ENCODE data around the gene BID.

BID gene

GRCh38 chr22:17784776-17785175 lies 10.5 kb upstream of the BID start:
- Histone ChIP-seq H3K9me2 (replicated peaks; ENCODE audit: control insufficient read depth, low read length) (no peaks in the 10 kb centered on the region), H3K79me2 (ENCODE audit: control insufficient read depth, low read length) (no peaks in the 10 kb centered on the region), H3K9me3 (ENCODE audit: control insufficient read depth, insufficient read depth, low read length) (no peaks in the 10 kb centered on the region), H3K4me1 (ENCODE audit: control insufficient read depth, low read length) (peaks cover 21% of the 10 kb centered on the region), H3K27me3 (ENCODE audit: control insufficient read depth, low read length) (no peaks in the 10 kb centered on the region), H3K4me3 (ENCODE audit: low read length) (no peak overlapping the region), H3K27ac (ENCODE audit: low read depth, low read length) (no peak overlapping the region), H3F3A (ENCODE audit: control insufficient read depth, insufficient read depth) (0 out of 2 replicates have a peak, but pooled peaks cover 4% of the 10 kb centered on the region), H3K4me2 (ENCODE audit: low read length) (no peak overlapping the region), H3K36me3 (ENCODE audit: control insufficient read depth, low read length) (peaks cover 3% of the 10 kb centered on the region; the same call in 1 of the 2 replicates), H4K20me1 (ENCODE audit: control insufficient read depth, insufficient read depth, low read depth, low read length) (no peaks in the 10 kb centered on the region)
- TF ChIP-seq EZH2phosphoT487 (IDR thresholded peaks at IDR 0.05; ENCODE audit: borderline replicate concordance, low read length) = no peak
- TF ChIP-seq, protein P1, sequence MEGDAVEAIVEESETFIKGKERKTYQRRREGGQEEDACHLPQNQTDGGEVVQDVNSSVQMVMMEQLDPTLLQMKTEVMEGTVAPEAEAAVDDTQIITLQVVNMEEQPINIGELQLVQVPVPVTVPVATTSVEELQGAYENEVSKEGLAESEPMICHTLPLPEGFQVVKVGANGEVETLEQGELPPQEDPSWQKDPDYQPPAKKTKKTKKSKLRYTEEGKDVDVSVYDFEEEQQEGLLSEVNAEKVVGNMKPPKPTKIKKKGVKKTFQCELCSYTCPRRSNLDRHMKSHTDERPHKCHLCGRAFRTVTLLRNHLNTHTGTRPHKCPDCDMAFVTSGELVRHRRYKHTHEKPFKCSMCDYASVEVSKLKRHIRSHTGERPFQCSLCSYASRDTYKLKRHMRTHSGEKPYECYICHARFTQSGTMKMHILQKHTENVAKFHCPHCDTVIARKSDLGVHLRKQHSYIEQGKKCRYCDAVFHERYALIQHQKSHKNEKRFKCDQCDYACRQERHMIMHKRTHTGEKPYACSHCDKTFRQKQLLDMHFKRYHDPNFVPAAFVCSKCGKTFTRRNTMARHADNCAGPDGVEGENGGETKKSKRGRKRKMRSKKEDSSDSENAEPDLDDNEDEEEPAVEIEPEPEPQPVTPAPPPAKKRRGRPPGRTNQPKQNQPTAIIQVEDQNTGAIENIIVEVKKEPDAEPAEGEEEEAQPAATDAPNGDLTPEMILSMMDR (IDR thresholded peaks at IDR 0.05; ENCODE audit: low read depth, low read length, poor library complexity, severe bottlenecking) = no peak

- H3K79me2 ChIP-seq (ENCODE audit: control insufficient read depth, low read length) = peaks cover under 1% of the 10 kb centered on the region
- H3K9me2 ChIP-seq (replicated peaks; ENCODE audit: control insufficient read depth, low read length) = no peaks in the 10 kb centered on the region
- TF ChIP-seq, protein P1 (IDR thresholded peaks at IDR 0.05; ENCODE audit: low read depth, low read length, poor library complexity, severe bottlenecking) = no peak
- TF ChIP-seq EZH2phosphoT487 (IDR thresholded peaks at IDR 0.05; ENCODE audit: borderline replicate concordance, low read length) = no peak
- H3K36me3 ChIP-seq (ENCODE audit: control insufficient read depth, low read length) = peaks cover 3% of the 10 kb centered on the region; the same call in 1 of the 2 replicates
- H4K20me1 ChIP-seq (ENCODE audit: control insufficient read depth, insufficient read depth, low read depth, low read length) = no peaks in the 10 kb centered on the region
- no peak overlapping the region for H3K4me3 ChIP-seq (ENCODE audit: low read length)
- no peak overlapping the region for H3K27ac ChIP-seq (ENCODE audit: low read depth, low read length)
- H3K9me3 ChIP-seq (ENCODE audit: control insufficient read depth, insufficient read depth, low read length) = no peaks in the 10 kb centered on the region
- H3K4me1 ChIP-seq (ENCODE audit: control insufficient read depth, low read length) = peaks cover 30% of the 10 kb centered on the region
- no peaks in the 10 kb centered on the region for H3K27me3 ChIP-seq (ENCODE audit: control insufficient read depth, low read length)
- 0 out of 2 replicates have a peak, but pooled peaks cover 4% of the 10 kb centered on the region for H3F3A ChIP-seq (ENCODE audit: control insufficient read depth, insufficient read depth)
- H3K4me2 ChIP-seq (ENCODE audit: low read length) = no peak overlapping the region
Measured at GRCh38 chr22:17783773-17784480, 9.7 kb upstream of the BID start.

GRCh38 chr22:17783312-17783711 lies 9.0 kb upstream of the BID start:
- no peaks in the 10 kb centered on the region for H3K9me3 ChIP-seq (ENCODE audit: control insufficient read depth, insufficient read depth, low read length)
- no peaks in the 10 kb centered on the region for H4K20me1 ChIP-seq (ENCODE audit: control insufficient read depth, insufficient read depth, low read depth, low read length)
- H3K27ac ChIP-seq (ENCODE audit: low read depth, low read length) = no peak overlapping the region
- H3K36me3 ChIP-seq (ENCODE audit: control insufficient read depth, low read length) = no peaks in the 10 kb centered on the region
- no peak overlapping the region for H3K4me2 ChIP-seq (ENCODE audit: low read length)
- no peak overlapping the region for H3K4me3 ChIP-seq (ENCODE audit: low read length)
- H3F3A ChIP-seq (ENCODE audit: control insufficient read depth, insufficient read depth) = 0 out of 2 replicates have a peak, but pooled peaks cover 4% of the 10 kb centered on the region
- peaks cover 6% of the 10 kb centered on the region for H3K79me2 ChIP-seq (ENCODE audit: control insufficient read depth, low read length)
- H3K27me3 ChIP-seq (ENCODE audit: control insufficient read depth, low read length) = no peaks in the 10 kb centered on the region
- no peak for TF ChIP-seq EZH2phosphoT487 (IDR thresholded peaks at IDR 0.05; ENCODE audit: borderline replicate concordance, low read length)
- TF ChIP-seq, protein P1 (IDR thresholded peaks at IDR 0.05; ENCODE audit: low read depth, low read length, poor library complexity, severe bottlenecking) = no peak
- H3K9me2 ChIP-seq (replicated peaks; ENCODE audit: control insufficient read depth, low read length) = no peaks in the 10 kb centered on the region
- H3K4me1 ChIP-seq (ENCODE audit: control insufficient read depth, low read length) = peaks cover 36% of the 10 kb centered on the region

All from DOHH2 (cell line).